Left colon (tissue), 2 donors: ENCODE results near the gene BAHD1. TPM values are rescaled to one million over a fixed set of nuclear protein-coding genes. Genes with fewer than 3 reads are reported as not detected.
"Not testable (repeated sequence)": the region's sequence is repeated elsewhere in the genome, so short reads cannot be mapped to it uniquely, and the experiment has no call there.

ENCODE experiments used
- ATAC-seq: fragments of 200-7000 bp; cut with Tn5 transposase; one replicate; pipeline ENCODE4 v1.9.1; 2020; ENCODE audit warnings: mild to moderate bottlenecking, moderate library complexity
- DNase-seq, 2 donors: peaks; one replicate each; pipeline ENCODE4 v3.0.0-alpha.2; 2020
- intact Hi-C, 2 donors: fragments of 100-400 bp; cut with DNase I in 1 of 2; cut with micrococcal nuclease in 1 of 2; formaldehyde crosslinking; loops; one replicate each; pipeline versions ENCODE4 v1.11.2 to v1.14.0; 2022; cut with DNase I, micrococcal nuclease
- total RNA-seq, 2 donors: library from RNA; stranded (reverse); fragmentation: NEBNext Ultra II Directional; extraction: Animal tissue kit (Norgen Biotek cat#: 25700); gene quantifications; one replicate each; pipeline ENCODE4 v1.2.1, GENCODE V29; 2021
- donor health status: DM: no; HTN: no; CAD: no.
- donor health status: DM: yes; HTN: yes; CAD: no.

BAHD1 gene
- total RNA-seq, 2 donors from 2014 or later, result 20.9 to 27.2 TPM

GRCh38 chr15:40439461-40439959, 1.2 kb upstream of the BAHD1 start:
- DNase-seq, result peak; percentile 41 to 43
- intact Hi-C loops, result no loop called here
- peak; percentile 14 for ATAC-seq

GRCh38 chr15:40439960-40440742, 602 bp upstream of the BAHD1 start:
- DNase-seq, result peak; percentile 65 to 66
- intact Hi-C loops, result no loop called here
- ATAC-seq, result peak; percentile 38

GRCh38 chr15:40441565-40442531, 1.1 kb downstream of the BAHD1 start:
- peak; percentile 18 for ATAC-seq
- intact Hi-C loops, result no loop called here
- DNase-seq, result peak; percentile 40 to 50

- ATAC-seq, result no peak
- intact Hi-C loops, result no loop called here
- no peak for DNase-seq
Observed at GRCh38 chr15:40443255-40443654, 2.5 kb downstream of the BAHD1 start.

- no peak for DNase-seq
- intact Hi-C loops, result no loop called here
Observed at GRCh38 chr15:40443846-40444245, 3.1 kb downstream of the BAHD1 start.

GRCh38 chr15:40444736-40445135, 4.0 kb downstream of the BAHD1 start:
- ATAC-seq (no peak), DNase-seq (no peak)
- intact Hi-C loops, result no loop called here

More at GRCh38 chr15:40443846-40444245, 3.1 kb downstream of the BAHD1 start:
- ATAC-seq, result no peak

- no peak for DNase-seq
- intact Hi-C loops, result no loop called here
- ATAC-seq, result peak; percentile 19
Observed at GRCh38 chr15:40445421-40445922, 4.7 kb downstream of the BAHD1 start.

GRCh38 chr15:40446144-40446543, 5.4 kb downstream of the BAHD1 start:
- intact Hi-C loops, result no loop called here
- DNase-seq (no peak), ATAC-seq (no peak)

- intact Hi-C loops, result no loop called here
- no peak for DNase-seq
- ATAC-seq, result peak; percentile 71
Observed at GRCh38 chr15:40448354-40448753, 7.6 kb downstream of the BAHD1 start.

GRCh38 chr15:40449275-40449674, 8.5 kb downstream of the BAHD1 start:
- no peak for DNase-seq
- intact Hi-C loops, result no loop called here
- no peak for ATAC-seq

GRCh38 chr15:40450047-40450446, 9.3 kb downstream of the BAHD1 start:
- no peak for ATAC-seq
- intact Hi-C loops, result no loop called here

GRCh38 chr15:40451527-40452158, 10.9 kb downstream of the BAHD1 start:
- DNase-seq (no peak), ATAC-seq (peak; percentile 58)
- intact Hi-C loops, result no loop called here

More at GRCh38 chr15:40450047-40450446, 9.3 kb downstream of the BAHD1 start:
- DNase-seq, result no peak

- no peak for DNase-seq
- intact Hi-C loops, result no loop called here
- peak; percentile 35 for ATAC-seq
Observed at GRCh38 chr15:40452296-40453090, 11.7 kb downstream of the BAHD1 start.

- ATAC-seq, intact Hi-C loops, DNase-seq: not testable (repeated sequence)
Observed at GRCh38 chr15:40453941-40454340, 13.2 kb downstream of the BAHD1 start.

GRCh38 chr15:40454904-40455391, 14.2 kb downstream of the BAHD1 start:
- intact Hi-C loops, result no loop called here
- DNase-seq (no peak), ATAC-seq (no peak)

GRCh38 chr15:40456299-40456712, 15.6 kb downstream of the BAHD1 start:
- intact Hi-C loops, result no loop called here
- DNase-seq, result no peak
- no peak for ATAC-seq

GRCh38 chr15:40456738-40457137, 16.0 kb downstream of the BAHD1 start:
- DNase-seq, result no peak
- intact Hi-C loops, result no loop called here
- no peak for ATAC-seq
